Calu3 (cell line): Measurements from ENCODE around the gene EPHA3. TPM values are rescaled to one million over a fixed set of nuclear protein-coding genes. Genes with fewer than 3 reads are reported as not detected.

Source experiments
- BruUV-seq: library from RNA; stranded (reverse); fragments of 400-500 nt; replicated peaks from 2 replicates; lab custom pipeline; 2021; lab: Mats Ljungman, UMichigan
- CTCF ChIA-PET: fragments of 300-600 bp; sonication (Branson Sonifier 250); formaldehyde crosslinking; loops from one replicate; lab custom pipeline; 2022; ENCODE audit warnings: antibody characterized with exemption; lab: Charles Lee
- DNase-seq: peaks from one replicate; pipeline ENCODE4 v3.0.0; 2022
- H3K27ac Mint-ChIP-seq: one replicate; pipeline ENCODE4 v1.8.0; 2022; ENCODE audit warnings: mixed read lengths; ENCODE audit not compliant: unreplicated experiment
- H3K27me3 Mint-ChIP-seq: one replicate; pipeline ENCODE4 v1.8.0; 2022; ENCODE audit warnings: mixed read lengths; ENCODE audit not compliant: unreplicated experiment
- H3K36me3 Mint-ChIP-seq: one replicate; pipeline ENCODE4 v1.8.0; 2022; ENCODE audit warnings: mild to moderate bottlenecking, moderate library complexity, mixed read lengths; ENCODE audit not compliant: insufficient read depth, unreplicated experiment
- H3K4me1 Mint-ChIP-seq: one replicate; pipeline ENCODE4 v1.8.0; 2022; ENCODE audit warnings: mild to moderate bottlenecking, low read depth, mixed read lengths; ENCODE audit not compliant: unreplicated experiment
- H3K4me3 Mint-ChIP-seq: one replicate; pipeline ENCODE4 v1.8.0; 2022; ENCODE audit warnings: mild to moderate bottlenecking, low read depth, moderate library complexity, mixed read lengths; ENCODE audit not compliant: unreplicated experiment
- H3K9me3 Mint-ChIP-seq: one replicate; pipeline ENCODE4 v1.8.0; 2022; ENCODE audit warnings: low read depth, mixed read lengths; ENCODE audit not compliant: unreplicated experiment
- CTCF ChIP-seq: fragments of 200-600 bp; IDR thresholded peaks from one replicate; pipeline ENCODE4 v1.8.0; 2022; ENCODE audit warnings: antibody characterized with exemption; ENCODE audit not compliant: unreplicated experiment
- intact Hi-C: fragments of 100-400 bp; cut with micrococcal nuclease; formaldehyde crosslinking; loops from one replicate; pipeline ENCODE4 v1.10.0; 2022; ENCODE audit not compliant: unreplicated experiment
- total RNA-seq: library from RNA; stranded (reverse); gene quantifications from 2 replicates; pipeline ENCODE4 v1.2.3, GENCODE V29; 2022

The EPHA3 gene
- total RNA-seq, 1 experiment from 2014 or later = 31.6 TPM

GRCh38 chr3:89449086-89449485, 341.7 kb downstream of the EPHA3 start:
- Mint-ChIP-seq H3K36me3 (no peaks in the 10 kb centered on the region), H3K4me3 (no peak overlapping the region), H3K27ac (no peak overlapping the region), H3K9me3 (no peaks in the 10 kb centered on the region), H3K4me1 (no peaks in the 10 kb centered on the region), H3K27me3 (no peaks in the 10 kb centered on the region)
- no peak for DNase-seq
- intact Hi-C loops = no loop called here
- TF ChIP-seq CTCF = no peak
- CTCF ChIA-PET = no interaction called here
- no TSS peak for BruUV-seq

GRCh38 chr3:89452066-89452465, 344.6 kb downstream of the EPHA3 start:
- Mint-ChIP-seq H3K4me3 (no peak overlapping the region), H3K27me3 (no peaks in the 10 kb centered on the region), H3K36me3 (no peaks in the 10 kb centered on the region), H3K4me1 (no peaks in the 10 kb centered on the region), H3K27ac (no peak overlapping the region), H3K9me3 (no peaks in the 10 kb centered on the region)
- CTCF ChIA-PET = no interaction called here
- intact Hi-C loops = no loop called here
- TF ChIP-seq CTCF = no peak
- no peak for DNase-seq
- no TSS peak for BruUV-seq

- H3K27me3 Mint-ChIP-seq = no peaks in the 10 kb centered on the region
- no peak overlapping the region for H3K4me3 Mint-ChIP-seq
- H3K27ac Mint-ChIP-seq = no peak overlapping the region
- intact Hi-C loops = no loop called here
- no peaks in the 10 kb centered on the region for H3K9me3 Mint-ChIP-seq
- CTCF ChIA-PET = no interaction called here
- no peak for DNase-seq
- TF ChIP-seq CTCF = no peak
- H3K36me3 Mint-ChIP-seq = no peaks in the 10 kb centered on the region
- no TSS peak for BruUV-seq
- H3K4me1 Mint-ChIP-seq = no peaks in the 10 kb centered on the region
Measured at GRCh38 chr3:89455240-89455639, 347.8 kb downstream of the EPHA3 start.

- no peaks in the 10 kb centered on the region for H3K27me3 Mint-ChIP-seq
- H3K4me1 Mint-ChIP-seq = no peaks in the 10 kb centered on the region
- no peak for DNase-seq
- intact Hi-C loops = no loop called here
- no peak overlapping the region for H3K4me3 Mint-ChIP-seq
- no TSS peak for BruUV-seq
- no peaks in the 10 kb centered on the region for H3K9me3 Mint-ChIP-seq
- CTCF ChIA-PET = no interaction called here
- no peak for TF ChIP-seq CTCF
- H3K36me3 Mint-ChIP-seq = no peaks in the 10 kb centered on the region
- H3K27ac Mint-ChIP-seq = no peak overlapping the region
Measured at GRCh38 chr3:89467898-89468363, 360.5 kb downstream of the EPHA3 start.
